Osteocyte (in vitro differentiated cells): ENCODE results near the gene CRHR1. TPM values are rescaled to one million over a fixed set of nuclear protein-coding genes. Genes with fewer than 3 reads are reported as not detected.

Experiments used
- DNase-seq: peaks from one replicate; pipeline ENCODE4 v3.0.0; 2021; ENCODE audit warnings: mixed read lengths; ENCODE audit not compliant: unreplicated experiment; ENCODE audit errors: extremely low spot score
- H3K27ac Mint-ChIP-seq: one replicate; pipeline ENCODE4 v1.8.0; 2021; ENCODE audit warnings: mild to moderate bottlenecking, mixed read lengths; ENCODE audit not compliant: unreplicated experiment
- H3K27me3 Mint-ChIP-seq: one replicate; pipeline ENCODE4 v1.8.0; 2021; ENCODE audit warnings: mixed read lengths; ENCODE audit not compliant: unreplicated experiment
- H3K36me3 Mint-ChIP-seq: one replicate; pipeline ENCODE4 v1.8.0; 2021; ENCODE audit warnings: mixed read lengths; ENCODE audit not compliant: unreplicated experiment
- H3K4me1 Mint-ChIP-seq: one replicate; pipeline ENCODE4 v1.8.0; 2021; ENCODE audit warnings: mixed read lengths; ENCODE audit not compliant: unreplicated experiment
- H3K4me3 Mint-ChIP-seq: one replicate; pipeline ENCODE4 v1.8.0; 2021; ENCODE audit warnings: mild to moderate bottlenecking, moderate library complexity, mixed read lengths; ENCODE audit not compliant: unreplicated experiment
- H3K9me3 Mint-ChIP-seq: one replicate; pipeline ENCODE4 v1.8.0; 2021; ENCODE audit warnings: mixed read lengths; ENCODE audit not compliant: unreplicated experiment
- total RNA-seq: library from RNA; stranded (reverse); gene quantifications from 2 replicates; pipeline ENCODE4 v1.2.1, GENCODE V29; 2021
- TF ChIP-seq, protein P1 (sequence below): fragments of 200-600 bp; sonication (generic); IDR thresholded peaks from 2 replicates; pipeline ENCODE4 v1.5.0; 2021; ENCODE audit warnings: antibody characterized with exemption, mild to moderate bottlenecking, moderate library complexity

The CRHR1 gene
- total RNA-seq, 1 donor from 2014 or later = not detected

DNA sequence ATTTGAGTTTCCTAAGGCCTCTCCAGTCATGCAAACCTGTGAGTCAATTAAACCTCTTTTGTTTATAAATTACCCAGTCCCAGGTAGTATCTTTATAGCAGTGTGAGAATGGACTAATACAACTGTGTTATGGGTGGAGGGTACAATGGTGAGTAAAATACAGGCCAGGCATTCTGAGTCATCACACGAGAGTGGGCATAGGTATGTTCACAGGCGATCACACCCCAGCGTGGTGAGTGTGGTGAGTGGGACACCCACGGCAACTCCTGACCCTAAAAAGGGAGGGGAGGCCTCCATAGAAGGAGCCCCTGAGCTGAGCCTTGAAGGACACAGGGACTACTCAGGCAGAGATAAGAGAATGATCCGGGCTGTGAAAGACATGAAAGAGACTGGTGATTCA lies 87.6 kb downstream of the CRHR1 start:
- DNase-seq = no peak
- Mint-ChIP-seq H3K9me3 (no peaks in the 10 kb centered on the region), H3K4me3 (no peak overlapping the region), H3K36me3 (no peaks in the 10 kb centered on the region), H3K4me1 (peaks cover 7% of the 10 kb centered on the region), H3K27ac (no peak overlapping the region), H3K27me3 (peaks cover 15% of the 10 kb centered on the region)
- TF ChIP-seq, protein P1, sequence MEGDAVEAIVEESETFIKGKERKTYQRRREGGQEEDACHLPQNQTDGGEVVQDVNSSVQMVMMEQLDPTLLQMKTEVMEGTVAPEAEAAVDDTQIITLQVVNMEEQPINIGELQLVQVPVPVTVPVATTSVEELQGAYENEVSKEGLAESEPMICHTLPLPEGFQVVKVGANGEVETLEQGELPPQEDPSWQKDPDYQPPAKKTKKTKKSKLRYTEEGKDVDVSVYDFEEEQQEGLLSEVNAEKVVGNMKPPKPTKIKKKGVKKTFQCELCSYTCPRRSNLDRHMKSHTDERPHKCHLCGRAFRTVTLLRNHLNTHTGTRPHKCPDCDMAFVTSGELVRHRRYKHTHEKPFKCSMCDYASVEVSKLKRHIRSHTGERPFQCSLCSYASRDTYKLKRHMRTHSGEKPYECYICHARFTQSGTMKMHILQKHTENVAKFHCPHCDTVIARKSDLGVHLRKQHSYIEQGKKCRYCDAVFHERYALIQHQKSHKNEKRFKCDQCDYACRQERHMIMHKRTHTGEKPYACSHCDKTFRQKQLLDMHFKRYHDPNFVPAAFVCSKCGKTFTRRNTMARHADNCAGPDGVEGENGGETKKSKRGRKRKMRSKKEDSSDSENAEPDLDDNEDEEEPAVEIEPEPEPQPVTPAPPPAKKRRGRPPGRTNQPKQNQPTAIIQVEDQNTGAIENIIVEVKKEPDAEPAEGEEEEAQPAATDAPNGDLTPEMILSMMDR = no peak

DNA sequence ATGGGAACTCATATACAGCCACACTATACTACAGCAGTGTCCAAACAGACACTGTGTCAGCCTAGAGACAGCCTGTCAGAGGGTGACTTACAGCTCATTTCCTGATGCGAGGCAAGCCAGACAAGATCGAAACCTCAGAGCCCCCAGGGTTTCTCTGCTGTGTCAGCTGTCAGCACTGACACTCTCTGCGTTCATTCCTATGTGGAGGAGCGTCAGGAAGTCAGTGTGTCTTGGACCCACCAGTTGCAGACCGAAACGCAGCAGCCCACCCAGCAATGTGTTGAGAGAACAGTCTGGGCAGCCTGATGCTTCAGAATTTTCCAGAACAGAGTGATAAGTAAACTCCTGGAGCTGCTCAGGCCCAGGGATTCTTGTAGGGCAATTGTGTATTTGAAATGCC lies 89.6 kb downstream of the CRHR1 start:
- H3K9me3 Mint-ChIP-seq = no peaks in the 10 kb centered on the region
- TF ChIP-seq, protein P1 = no peak
- H3K4me3 Mint-ChIP-seq = no peak overlapping the region
- no peaks in the 10 kb centered on the region for H3K36me3 Mint-ChIP-seq
- peaks cover 24% of the 10 kb centered on the region for H3K27me3 Mint-ChIP-seq
- peaks cover 7% of the 10 kb centered on the region for H3K4me1 Mint-ChIP-seq
- H3K27ac Mint-ChIP-seq = no peak overlapping the region
- no peak for DNase-seq

DNA sequence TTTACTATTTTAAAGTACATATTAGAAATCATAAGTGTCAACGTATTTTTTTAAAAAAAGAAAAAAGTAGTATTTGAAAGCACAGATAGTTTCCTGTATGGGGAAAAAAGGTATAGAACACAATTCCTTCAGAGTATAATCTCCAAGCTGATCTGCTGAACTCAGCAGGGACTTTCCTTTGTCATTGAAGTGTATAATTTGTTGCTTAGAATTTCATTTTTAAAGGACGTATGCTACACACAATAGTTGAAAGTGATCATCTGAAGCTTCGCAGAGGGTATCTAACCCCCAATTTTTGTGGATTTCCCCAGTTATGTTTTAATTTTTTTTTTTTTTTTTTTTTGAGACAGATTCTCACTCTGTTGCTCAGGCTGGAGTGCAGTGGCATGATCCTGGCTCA lies 90.0 kb downstream of the CRHR1 start:
- Mint-ChIP-seq H3K27ac (no peak overlapping the region), H3K4me1 (peaks cover 7% of the 10 kb centered on the region), H3K27me3 (peaks cover 24% of the 10 kb centered on the region), H3K36me3 (no peaks in the 10 kb centered on the region), H3K9me3 (no peaks in the 10 kb centered on the region), H3K4me3 (no peak overlapping the region)
- DNase-seq = no peak
- TF ChIP-seq, protein P1 = no peak

DNA sequence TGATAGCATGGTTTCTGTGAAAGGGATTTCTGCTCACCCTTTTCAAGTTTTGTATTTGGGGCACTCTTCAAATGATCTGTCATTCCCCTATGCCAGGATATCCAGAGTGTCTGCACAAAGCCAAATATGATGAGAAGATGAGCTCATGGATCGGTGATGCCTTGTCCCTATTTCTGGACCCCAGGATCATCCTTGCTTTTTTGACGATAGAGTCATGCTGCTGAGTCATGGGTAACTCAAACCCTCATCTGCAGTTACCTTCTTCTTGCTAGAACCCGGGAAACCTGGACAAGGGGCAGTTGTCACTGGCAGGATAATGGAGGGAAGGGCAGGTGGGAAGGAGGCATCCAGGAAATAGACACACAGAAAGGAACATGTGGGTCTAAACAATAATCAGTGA lies 92.4 kb downstream of the CRHR1 start:
- Mint-ChIP-seq H3K4me3 (no peak overlapping the region), H3K27me3 (peaks cover 24% of the 10 kb centered on the region), H3K27ac (no peak overlapping the region), H3K9me3 (no peaks in the 10 kb centered on the region), H3K4me1 (peaks cover 2% of the 10 kb centered on the region), H3K36me3 (no peaks in the 10 kb centered on the region)
- TF ChIP-seq, protein P1 = no peak
- DNase-seq = no peak

DNA sequence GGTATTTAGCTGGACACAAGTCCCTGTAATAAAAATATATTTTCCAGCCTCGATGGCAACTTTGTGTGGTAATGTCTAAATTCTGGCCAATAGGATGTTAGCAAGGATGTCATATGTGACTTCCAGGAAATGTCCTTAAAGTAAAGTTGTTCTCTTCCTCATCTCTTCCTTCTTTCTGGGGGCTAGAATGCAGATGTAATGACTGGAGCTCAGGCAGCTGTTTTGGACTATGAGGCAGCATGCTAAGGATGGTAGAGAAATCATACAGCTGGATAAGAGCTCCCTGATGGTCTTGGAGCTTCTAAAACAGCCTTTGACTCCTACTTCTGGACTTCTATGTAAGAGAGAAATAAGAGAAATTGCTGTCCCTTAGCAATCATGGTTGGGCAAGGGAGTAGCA lies 93.3 kb downstream of the CRHR1 start:
- H3K4me1 Mint-ChIP-seq = peaks cover 2% of the 10 kb centered on the region
- H3K9me3 Mint-ChIP-seq = no peaks in the 10 kb centered on the region
- TF ChIP-seq, protein P1 = no peak

More for the DNA sequence above, 93.3 kb downstream of the CRHR1 start:
- H3K27me3 Mint-ChIP-seq = peaks cover 24% of the 10 kb centered on the region
- H3K27ac Mint-ChIP-seq = no peak overlapping the region
- no peaks in the 10 kb centered on the region for H3K36me3 Mint-ChIP-seq
- no peak overlapping the region for H3K4me3 Mint-ChIP-seq
- DNase-seq = no peak
